Measurements from ENCODE around the gene PTOV1.

GRCh38 chr19:49849433-49850220 is 1.3 kb upstream of the PTOV1 start:
- no peak for TF ChIP-seq CTCF (IDR thresholded peaks at IDR 0.05)
- TF ChIP-seq POLR2AphosphoS5 (IDR thresholded peaks at IDR 0.05) = no peak

Data from gastroesophageal sphincter (tissue), 3 donors.